SIG-M5 treated with dmso at 0.1 percent for 504 hours (cell line): Measurements from ENCODE around the gene ZNF432.
"Not testable (repeated sequence)": the region's sequence is repeated elsewhere in the genome, so short reads cannot be mapped to it uniquely, and the experiment has no call there.

ENCODE experiments used
- DNase-seq: peaks from one replicate; lab custom pipeline; 2025; ENCODE audit not compliant: unreplicated experiment; lab: John Stamatoyannopoulos, UW

Gene ZNF432

GRCh38 chr19:52048555-52049501, at the start of gene ZNF432:
Gene ZNF432 (minus strand): TSS chr19:52048838. CDS start chr19:52046868, 1,970 bp downstream.
- DNase-seq, result peak; percentile 58

- DNase-seq, result not testable (repeated sequence)
Measured at GRCh38 chr19:52096416-52096815, 47.8 kb upstream of the ZNF432 start.

GRCh38 chr19:52095172-52096014, 46.8 kb upstream of the ZNF432 start, which contains the start of gene ZNF841:
Gene ZNF841 (minus strand): TSS chr19:52095765. CDS start chr19:52084801, 10,964 bp downstream.
- DNase-seq, result peak; percentile 26

GRCh38 chr19:52094526-52095130, 46.0 kb upstream of the ZNF432 start:
- DNase-seq, result no peak

- DNase-seq, result no peak
Measured at GRCh38 chr19:52086481-52086880, 37.8 kb upstream of the ZNF432 start.

- no peak for DNase-seq
Measured at GRCh38 chr19:52070496-52070895, 21.9 kb upstream of the ZNF432 start.

- DNase-seq, result no peak
Measured at GRCh38 chr19:52069653-52070052, 21.0 kb upstream of the ZNF432 start.

GRCh38 chr19:52066258-52066863, 17.7 kb upstream of the ZNF432 start:
- DNase-seq, result no peak

GRCh38 chr19:52065399-52065798, 16.8 kb upstream of the ZNF432 start:
- no peak for DNase-seq

- not testable (repeated sequence) for DNase-seq
Measured at GRCh38 chr19:52056480-52056879, 7.8 kb upstream of the ZNF432 start.

- not testable (repeated sequence) for DNase-seq
Measured at GRCh38 chr19:52051736-52052135, 3.1 kb upstream of the ZNF432 start.

- no peak for DNase-seq
Measured at GRCh38 chr19:52039169-52039568, 9.5 kb downstream of the ZNF432 start.

GRCh38 chr19:52034051-52034728, 14.4 kb downstream of the ZNF432 start:
- no peak for DNase-seq

- DNase-seq, result no peak
Measured at GRCh38 chr19:52028780-52029123, 19.9 kb downstream of the ZNF432 start.

GRCh38 chr19:52028027-52028779, 20.4 kb downstream of the ZNF432 start, which contains the start of gene ZNF614:
Gene ZNF614 (minus strand): TSS chr19:52028379. CDS start chr19:52025745, 2,634 bp downstream.
- peak; percentile 75 for DNase-seq

GRCh38 chr19:52026255-52026990, 22.2 kb downstream of the ZNF432 start:
- DNase-seq, result not testable (repeated sequence)

GRCh38 chr19:52024478-52024877, 24.2 kb downstream of the ZNF432 start:
- not testable (repeated sequence) for DNase-seq

- DNase-seq, result no peak
Measured at GRCh38 chr19:52022193-52022592, 26.4 kb downstream of the ZNF432 start.

- no peak for DNase-seq
Measured at GRCh38 chr19:52020506-52020905, 28.1 kb downstream of the ZNF432 start.
